Measurements from ENCODE around the gene C1orf159.

The C1orf159 gene

GRCh38 chr1:1115786-1116700 lies at the start of gene C1orf159 (continued):
- TF ChIP-seq, protein P1, sequence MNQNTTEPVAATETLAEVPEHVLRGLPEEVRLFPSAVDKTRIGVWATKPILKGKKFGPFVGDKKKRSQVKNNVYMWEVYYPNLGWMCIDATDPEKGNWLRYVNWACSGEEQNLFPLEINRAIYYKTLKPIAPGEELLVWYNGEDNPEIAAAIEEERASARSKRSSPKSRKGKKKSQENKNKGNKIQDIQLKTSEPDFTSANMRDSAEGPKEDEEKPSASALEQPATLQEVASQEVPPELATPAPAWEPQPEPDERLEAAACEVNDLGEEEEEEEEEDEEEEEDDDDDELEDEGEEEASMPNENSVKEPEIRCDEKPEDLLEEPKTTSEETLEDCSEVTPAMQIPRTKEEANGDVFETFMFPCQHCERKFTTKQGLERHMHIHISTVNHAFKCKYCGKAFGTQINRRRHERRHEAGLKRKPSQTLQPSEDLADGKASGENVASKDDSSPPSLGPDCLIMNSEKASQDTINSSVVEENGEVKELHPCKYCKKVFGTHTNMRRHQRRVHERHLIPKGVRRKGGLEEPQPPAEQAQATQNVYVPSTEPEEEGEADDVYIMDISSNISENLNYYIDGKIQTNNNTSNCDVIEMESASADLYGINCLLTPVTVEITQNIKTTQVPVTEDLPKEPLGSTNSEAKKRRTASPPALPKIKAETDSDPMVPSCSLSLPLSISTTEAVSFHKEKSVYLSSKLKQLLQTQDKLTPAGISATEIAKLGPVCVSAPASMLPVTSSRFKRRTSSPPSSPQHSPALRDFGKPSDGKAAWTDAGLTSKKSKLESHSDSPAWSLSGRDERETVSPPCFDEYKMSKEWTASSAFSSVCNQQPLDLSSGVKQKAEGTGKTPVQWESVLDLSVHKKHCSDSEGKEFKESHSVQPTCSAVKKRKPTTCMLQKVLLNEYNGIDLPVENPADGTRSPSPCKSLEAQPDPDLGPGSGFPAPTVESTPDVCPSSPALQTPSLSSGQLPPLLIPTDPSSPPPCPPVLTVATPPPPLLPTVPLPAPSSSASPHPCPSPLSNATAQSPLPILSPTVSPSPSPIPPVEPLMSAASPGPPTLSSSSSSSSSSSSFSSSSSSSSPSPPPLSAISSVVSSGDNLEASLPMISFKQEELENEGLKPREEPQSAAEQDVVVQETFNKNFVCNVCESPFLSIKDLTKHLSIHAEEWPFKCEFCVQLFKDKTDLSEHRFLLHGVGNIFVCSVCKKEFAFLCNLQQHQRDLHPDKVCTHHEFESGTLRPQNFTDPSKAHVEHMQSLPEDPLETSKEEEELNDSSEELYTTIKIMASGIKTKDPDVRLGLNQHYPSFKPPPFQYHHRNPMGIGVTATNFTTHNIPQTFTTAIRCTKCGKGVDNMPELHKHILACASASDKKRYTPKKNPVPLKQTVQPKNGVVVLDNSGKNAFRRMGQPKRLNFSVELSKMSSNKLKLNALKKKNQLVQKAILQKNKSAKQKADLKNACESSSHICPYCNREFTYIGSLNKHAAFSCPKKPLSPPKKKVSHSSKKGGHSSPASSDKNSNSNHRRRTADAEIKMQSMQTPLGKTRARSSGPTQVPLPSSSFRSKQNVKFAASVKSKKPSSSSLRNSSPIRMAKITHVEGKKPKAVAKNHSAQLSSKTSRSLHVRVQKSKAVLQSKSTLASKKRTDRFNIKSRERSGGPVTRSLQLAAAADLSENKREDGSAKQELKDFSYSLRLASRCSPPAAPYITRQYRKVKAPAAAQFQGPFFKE (tag by site-specific recombination; IDR thresholded peaks at IDR 0.05; ENCODE audit: borderline replicate concordance) = no peak
- TF ChIP-seq ZNF202 (tag by site-specific recombination; IDR thresholded peaks at IDR 0.05; ENCODE audit: borderline replicate concordance) (no peak), ZNF626 (tag by site-specific recombination; IDR thresholded peaks at IDR 0.05) (no peak), AEBP2 (tag by site-specific recombination; IDR thresholded peaks at IDR 0.05; ENCODE audit: borderline replicate concordance) (no peak), ZNF133 (tag by site-specific recombination; IDR thresholded peaks at IDR 0.05) (no peak), TCF7L2 (IDR thresholded peaks at IDR 0.05; ENCODE audit: borderline replicate concordance, low read depth, low read length) (no peak), ZNF155 (tag by site-specific recombination; IDR thresholded peaks at IDR 0.05) (no peak), ZNF311 (tag by site-specific recombination; IDR thresholded peaks at IDR 0.05; ENCODE audit: borderline replicate concordance) (no peak), ZNF645 (tag by site-specific recombination; IDR thresholded peaks at IDR 0.05) (no peak), GLI2 (tag by site-specific recombination; IDR thresholded peaks at IDR 0.05; ENCODE audit: borderline replicate concordance, low read depth) (no peak), ZNF791 (tag by site-specific recombination; IDR thresholded peaks at IDR 0.05) (no peak), ZBTB20 (tag by site-specific recombination; IDR thresholded peaks at IDR 0.05) (peak; percentile 75; the same call in 1 of the 2 replicates), ZNF639 (tag by site-specific recombination; IDR thresholded peaks at IDR 0.05) (no peak), SCRT1 (tag by site-specific recombination; IDR thresholded peaks at IDR 0.05; ENCODE audit: borderline replicate concordance) (no peak), ZNF548 (tag by site-specific recombination; IDR thresholded peaks at IDR 0.05) (no peak), KLF9 (tag by site-specific recombination; IDR thresholded peaks at IDR 0.05; ENCODE audit: low read depth) (peak; percentile 81), HIC1 (tag by site-specific recombination; IDR thresholded peaks at IDR 0.05) (peak; percentile 67; the same call in 1 of the 2 replicates), ZNF530 (tag by site-specific recombination; IDR thresholded peaks at IDR 0.05; ENCODE audit: low read depth) (no peak), SP7 (tag by site-specific recombination; IDR thresholded peaks at IDR 0.05) (0 out of 2 replicates have a peak, but pooled peaks have one; percentile 14)
- TF ChIP-seq, protein P2, sequence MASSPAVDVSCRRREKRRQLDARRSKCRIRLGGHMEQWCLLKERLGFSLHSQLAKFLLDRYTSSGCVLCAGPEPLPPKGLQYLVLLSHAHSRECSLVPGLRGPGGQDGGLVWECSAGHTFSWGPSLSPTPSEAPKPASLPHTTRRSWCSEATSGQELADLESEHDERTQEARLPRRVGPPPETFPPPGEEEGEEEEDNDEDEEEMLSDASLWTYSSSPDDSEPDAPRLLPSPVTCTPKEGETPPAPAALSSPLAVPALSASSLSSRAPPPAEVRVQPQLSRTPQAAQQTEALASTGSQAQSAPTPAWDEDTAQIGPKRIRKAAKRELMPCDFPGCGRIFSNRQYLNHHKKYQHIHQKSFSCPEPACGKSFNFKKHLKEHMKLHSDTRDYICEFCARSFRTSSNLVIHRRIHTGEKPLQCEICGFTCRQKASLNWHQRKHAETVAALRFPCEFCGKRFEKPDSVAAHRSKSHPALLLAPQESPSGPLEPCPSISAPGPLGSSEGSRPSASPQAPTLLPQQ (tag by site-specific recombination; IDR thresholded peaks at IDR 0.05) = no peak
- TF ChIP-seq, protein P3, sequence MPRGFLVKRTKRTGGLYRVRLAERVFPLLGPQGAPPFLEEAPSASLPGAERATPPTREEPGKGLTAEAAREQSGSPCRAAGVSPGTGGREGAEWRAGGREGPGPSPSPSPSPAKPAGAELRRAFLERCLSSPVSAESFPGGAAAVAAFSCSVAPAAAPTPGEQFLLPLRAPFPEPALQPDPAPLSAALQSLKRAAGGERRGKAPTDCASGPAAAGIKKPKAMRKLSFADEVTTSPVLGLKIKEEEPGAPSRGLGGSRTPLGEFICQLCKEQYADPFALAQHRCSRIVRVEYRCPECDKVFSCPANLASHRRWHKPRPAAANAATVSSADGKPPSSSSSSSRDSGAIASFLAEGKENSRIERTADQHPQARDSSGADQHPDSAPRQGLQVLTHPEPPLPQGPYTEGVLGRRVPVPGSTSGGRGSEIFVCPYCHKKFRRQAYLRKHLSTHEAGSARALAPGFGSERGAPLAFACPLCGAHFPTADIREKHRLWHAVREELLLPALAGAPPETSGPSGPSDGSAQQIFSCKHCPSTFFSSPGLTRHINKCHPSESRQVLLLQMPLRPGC (tag by site-specific recombination; IDR thresholded peaks at IDR 0.05) = no peak
